ENCODE data around the gene RDH11. TPM values are rescaled to one million over a fixed set of nuclear protein-coding genes. Genes with fewer than 3 reads are reported as not detected.
"Not testable (repeated sequence)": the region's sequence is repeated elsewhere in the genome, so short reads cannot be mapped to it uniquely, and the experiment has no call there.

RDH11 gene
- total and polyA plus RNA-seq, 2 experiments from 2014 or later, result 148 to 164 TPM

DNA sequence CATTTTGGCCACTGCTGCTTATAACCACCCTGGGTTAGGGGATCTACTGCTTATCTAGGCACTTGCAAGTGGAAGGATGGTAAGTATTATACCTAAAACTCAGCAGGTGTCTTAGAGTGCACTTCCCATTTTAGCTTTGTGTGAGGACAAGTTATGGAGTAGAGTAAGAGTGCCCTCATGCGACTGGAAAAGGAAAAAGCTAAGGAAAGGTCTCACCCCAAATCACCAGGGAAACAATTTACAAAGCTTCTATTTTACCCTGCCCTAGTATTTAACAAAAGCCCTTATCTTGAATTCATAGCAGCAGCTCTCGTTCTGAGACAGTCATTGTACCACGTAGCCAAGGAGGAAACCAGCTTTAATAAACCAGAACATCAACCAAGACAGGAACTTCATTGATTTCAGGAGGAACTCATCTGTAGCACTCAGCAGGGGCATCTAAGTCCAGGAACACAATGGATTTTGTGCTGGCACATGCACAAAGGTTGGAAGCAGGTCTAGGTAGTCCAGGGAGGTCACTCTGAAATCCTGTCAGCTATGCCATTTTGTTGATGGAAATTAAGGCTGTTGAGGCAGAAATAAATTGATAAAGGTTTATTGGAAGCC lies 9.0 kb upstream of the RDH11 start:
- H3K4me3 ChIP-seq, result no peak overlapping the region
- WGBS (ENCODE audit: low lambda C conversion rate, missing lambda C conversion rate), result 0% methylated on average over 3 of the region's 3 CpGs
- TF ChIP-seq, protein P1, sequence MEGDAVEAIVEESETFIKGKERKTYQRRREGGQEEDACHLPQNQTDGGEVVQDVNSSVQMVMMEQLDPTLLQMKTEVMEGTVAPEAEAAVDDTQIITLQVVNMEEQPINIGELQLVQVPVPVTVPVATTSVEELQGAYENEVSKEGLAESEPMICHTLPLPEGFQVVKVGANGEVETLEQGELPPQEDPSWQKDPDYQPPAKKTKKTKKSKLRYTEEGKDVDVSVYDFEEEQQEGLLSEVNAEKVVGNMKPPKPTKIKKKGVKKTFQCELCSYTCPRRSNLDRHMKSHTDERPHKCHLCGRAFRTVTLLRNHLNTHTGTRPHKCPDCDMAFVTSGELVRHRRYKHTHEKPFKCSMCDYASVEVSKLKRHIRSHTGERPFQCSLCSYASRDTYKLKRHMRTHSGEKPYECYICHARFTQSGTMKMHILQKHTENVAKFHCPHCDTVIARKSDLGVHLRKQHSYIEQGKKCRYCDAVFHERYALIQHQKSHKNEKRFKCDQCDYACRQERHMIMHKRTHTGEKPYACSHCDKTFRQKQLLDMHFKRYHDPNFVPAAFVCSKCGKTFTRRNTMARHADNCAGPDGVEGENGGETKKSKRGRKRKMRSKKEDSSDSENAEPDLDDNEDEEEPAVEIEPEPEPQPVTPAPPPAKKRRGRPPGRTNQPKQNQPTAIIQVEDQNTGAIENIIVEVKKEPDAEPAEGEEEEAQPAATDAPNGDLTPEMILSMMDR (IDR thresholded peaks at IDR 0.05; ENCODE audit: poor library complexity), result peak; percentile 73
- TF ChIP-seq EZH2 (IDR thresholded peaks at IDR 0.05; ENCODE audit: borderline replicate concordance), result no peak
- no peak for TF ChIP-seq EZH2phosphoT487 (IDR thresholded peaks at IDR 0.05; ENCODE audit: low read depth, severe bottlenecking, unreplicated experiment)
- H3K79me2 ChIP-seq, result no peaks in the 10 kb centered on the region
- H4K20me1 ChIP-seq (ENCODE audit: insufficient read depth, poor library complexity, severe bottlenecking), result no peaks in the 10 kb centered on the region
- H3K27ac ChIP-seq, result no peak overlapping the region
- no peaks in the 10 kb centered on the region for H3K9me3 ChIP-seq (ENCODE audit: low read depth)
- H3K9me2 ChIP-seq (replicated peaks; ENCODE audit: insufficient read depth), result no peaks in the 10 kb centered on the region
- H3K36me3 ChIP-seq (replicated peaks; ENCODE audit: insufficient read depth, low read depth), result no peaks in the 10 kb centered on the region
- peaks cover 1% of the 10 kb centered on the region for H3K4me1 ChIP-seq (ENCODE audit: insufficient read depth)
- H3K27me3 ChIP-seq, result no peaks in the 10 kb centered on the region
- peak; percentile 56 for DNase-seq (ENCODE audit: low spot score)
- H3K4me2 ChIP-seq, result no peak overlapping the region
- no peak overlapping the region for H2AFZ ChIP-seq

DNA sequence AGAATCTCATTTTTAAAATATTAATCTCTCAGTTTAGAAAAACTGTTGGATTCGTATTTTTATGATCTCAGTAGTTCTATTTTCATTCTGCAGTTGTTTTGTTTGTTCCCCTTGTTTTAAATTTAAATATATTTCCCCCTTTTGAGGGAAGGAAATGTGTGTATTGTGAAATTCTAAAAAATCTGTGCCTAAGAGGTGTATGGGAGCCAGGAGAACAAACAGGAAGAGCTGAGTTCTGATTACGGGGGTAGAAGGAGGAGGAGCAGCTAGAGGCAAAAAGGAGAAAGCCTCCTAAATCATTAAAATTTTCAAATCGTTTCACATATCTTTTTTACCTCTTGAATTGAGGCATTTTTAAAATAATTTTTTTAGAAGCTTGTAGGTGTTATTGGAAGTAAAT lies 8.4 kb upstream of the RDH11 start:
- Histone ChIP-seq H2AFZ (no peak overlapping the region), H3K4me3 (no peak overlapping the region), H3K9me2 (replicated peaks; ENCODE audit: insufficient read depth) (no peaks in the 10 kb centered on the region), H3K79me2 (no peaks in the 10 kb centered on the region), H4K20me1 (ENCODE audit: insufficient read depth, poor library complexity, severe bottlenecking) (no peaks in the 10 kb centered on the region), H3K27me3 (no peaks in the 10 kb centered on the region), H3K36me3 (replicated peaks; ENCODE audit: insufficient read depth, low read depth) (no peaks in the 10 kb centered on the region), H3K4me2 (no peak overlapping the region), H3K4me1 (ENCODE audit: insufficient read depth) (no peaks in the 10 kb centered on the region), H3K9me3 (ENCODE audit: low read depth) (no peaks in the 10 kb centered on the region), H3K27ac (no peak overlapping the region)
- no peak for DNase-seq (ENCODE audit: low spot score)
- 63% methylated on average over 3 of the region's 3 CpGs for WGBS (ENCODE audit: low lambda C conversion rate, missing lambda C conversion rate)
- no peak for TF ChIP-seq EZH2 (IDR thresholded peaks at IDR 0.05; ENCODE audit: borderline replicate concordance)
- no peak for TF ChIP-seq EZH2phosphoT487 (IDR thresholded peaks at IDR 0.05; ENCODE audit: low read depth, severe bottlenecking, unreplicated experiment)
- TF ChIP-seq, protein P1 (IDR thresholded peaks at IDR 0.05; ENCODE audit: poor library complexity), result no peak

DNA sequence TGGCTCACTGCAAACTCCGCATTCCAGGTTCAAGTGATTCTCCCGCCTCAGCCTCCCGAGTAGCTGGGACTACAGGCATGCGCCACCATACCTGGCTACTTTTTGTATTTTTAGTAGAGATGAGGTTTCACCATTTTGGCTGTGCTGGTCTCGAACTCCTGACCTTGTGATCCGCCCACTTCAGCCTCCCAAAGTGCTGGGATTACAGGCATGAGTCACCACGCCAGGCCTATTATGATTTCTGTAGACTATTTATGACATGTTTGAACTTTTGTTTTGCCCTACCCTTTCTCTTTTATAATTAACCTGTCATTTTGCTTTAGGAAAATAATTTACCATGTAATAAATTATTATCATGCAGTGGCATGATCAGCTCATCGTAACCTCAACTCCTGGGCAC lies 5.9 kb upstream of the RDH11 start, which contains the start of gene RDH12:
Gene RDH12, plus strand, starts transcription at position 395 of the 400 bp plus-strand sequence. CDS start 20,757 bp downstream, outside the sequence.
- 86% methylated on average over 8 of the region's 8 CpGs for WGBS (ENCODE audit: low lambda C conversion rate, missing lambda C conversion rate)
- H3K27ac ChIP-seq, result not testable (repeated sequence)

DNA sequence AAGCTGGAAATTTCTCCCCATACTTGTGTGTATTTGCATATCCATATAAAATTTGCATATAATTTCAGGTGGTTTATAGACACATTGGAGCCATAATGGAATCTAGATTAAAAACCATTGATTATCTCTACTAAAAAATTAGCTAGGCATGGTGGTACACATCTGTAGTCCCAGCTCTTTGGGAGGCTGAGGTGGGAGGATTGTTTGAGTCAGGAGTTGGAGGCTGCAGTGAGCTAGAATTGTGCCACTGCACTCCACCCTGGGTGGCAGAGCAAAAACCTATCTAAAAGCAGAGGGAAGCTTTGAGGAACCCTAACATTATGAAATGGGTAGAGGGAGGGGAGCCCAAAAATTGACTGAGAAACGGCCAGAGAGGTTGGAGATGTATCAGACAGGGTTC lies 2.6 kb upstream of the RDH11 start:
- H3K79me2 ChIP-seq, result peaks cover 11% of the 10 kb centered on the region
- no peaks in the 10 kb centered on the region for H3K9me3 ChIP-seq (ENCODE audit: low read depth)
- no peak overlapping the region for H3K4me3 ChIP-seq
- no peaks in the 10 kb centered on the region for H3K9me2 ChIP-seq (replicated peaks; ENCODE audit: insufficient read depth)
- DNase-seq (ENCODE audit: low spot score), result no peak
- TF ChIP-seq EZH2phosphoT487 (IDR thresholded peaks at IDR 0.05; ENCODE audit: low read depth, severe bottlenecking, unreplicated experiment) (no peak), EZH2 (IDR thresholded peaks at IDR 0.05; ENCODE audit: borderline replicate concordance) (no peak)
- TF ChIP-seq, protein P1 (IDR thresholded peaks at IDR 0.05; ENCODE audit: poor library complexity), result no peak
- no peaks in the 10 kb centered on the region for H3K27me3 ChIP-seq
- H3K36me3 ChIP-seq (replicated peaks; ENCODE audit: insufficient read depth, low read depth), result no peaks in the 10 kb centered on the region
- no peak overlapping the region for H3K4me2 ChIP-seq
- H4K20me1 ChIP-seq (ENCODE audit: insufficient read depth, poor library complexity, severe bottlenecking), result peaks cover 5% of the 10 kb centered on the region
- no peak overlapping the region for H2AFZ ChIP-seq
- H3K4me1 ChIP-seq (ENCODE audit: insufficient read depth), result peaks cover 12% of the 10 kb centered on the region
- WGBS (ENCODE audit: low lambda C conversion rate, missing lambda C conversion rate), result 82% methylated on average over 1 of the region's 1 CpG
- H3K27ac ChIP-seq, result no peak overlapping the region

More for the DNA sequence above, 5.9 kb upstream of the RDH11 start, which contains the start of gene RDH12:
- DNase-seq (ENCODE audit: low spot score); H3K27me3 ChIP-seq; H3K9me3 ChIP-seq (ENCODE audit: low read depth); H2AFZ ChIP-seq; H3K79me2 ChIP-seq; H3K4me1 ChIP-seq (ENCODE audit: insufficient read depth); H3K4me3 ChIP-seq; H3K36me3 ChIP-seq (replicated peaks; ENCODE audit: insufficient read depth, low read depth); H3K4me2 ChIP-seq; H4K20me1 ChIP-seq (ENCODE audit: insufficient read depth, poor library complexity, severe bottlenecking); H3K9me2 ChIP-seq (replicated peaks; ENCODE audit: insufficient read depth): not testable (repeated sequence)
